ENCODE data around the gene KIAA1217.
A peak's percentile ranks its signal among the peaks of the same experiment; 100 is the strongest.

Gene KIAA1217

GRCh38 chr10:24255115-24255880 lies 46.4 kb downstream of the KIAA1217 start:
- TF ChIP-seq CTCF (conservative IDR thresholded peaks at IDR 0.05) = no peak
- peak overlapping the region; percentile 42; the same call in 1 of the 2 replicates for H3K27ac ChIP-seq

- no peak for TF ChIP-seq CTCF (conservative IDR thresholded peaks at IDR 0.05)
Observed at GRCh38 chr10:24255881-24256311, 47.0 kb downstream of the KIAA1217 start.

GRCh38 chr10:24256619-24257107 lies 47.7 kb downstream of the KIAA1217 start:
- TF ChIP-seq CTCF (conservative IDR thresholded peaks at IDR 0.05) = no peak

More at GRCh38 chr10:24255881-24256311, 47.0 kb downstream of the KIAA1217 start:
- H3K27ac ChIP-seq = peak overlapping the region; percentile 42; the same call in 1 of the 2 replicates

GRCh38 chr10:24257588-24257987 lies 48.6 kb downstream of the KIAA1217 start:
- H3K27ac ChIP-seq = no peak overlapping the region
- TF ChIP-seq CTCF (conservative IDR thresholded peaks at IDR 0.05) = no peak

More at GRCh38 chr10:24256619-24257107, 47.7 kb downstream of the KIAA1217 start:
- peak overlapping the region; percentile 42; the same call in 1 of the 2 replicates for H3K27ac ChIP-seq

GRCh38 chr10:24259365-24260130 lies 50.6 kb downstream of the KIAA1217 start:
- TF ChIP-seq CTCF (conservative IDR thresholded peaks at IDR 0.05) = no peak
- H3K27ac ChIP-seq = no peak overlapping the region

GRCh38 chr10:24261627-24262026 lies 52.7 kb downstream of the KIAA1217 start:
- TF ChIP-seq CTCF (conservative IDR thresholded peaks at IDR 0.05) = no peak
- H3K27ac ChIP-seq = no peak overlapping the region

Measured in VCaP (cell line).